GM19324 (cell line): ENCODE measurements around the gene MCRS1.
A peak's percentile ranks its signal among the peaks of the same experiment; 100 is the strongest.

Experiments
- ATAC-seq: cut with Tn5 transposase; IDR thresholded peaks from one replicate; pipeline ENCODE4 v1.9.1; 2021; ENCODE audit warnings: mild to moderate bottlenecking, moderate library complexity; ENCODE audit not compliant: unreplicated experiment, low FRiP score

The MCRS1 gene

GRCh38 chr12:49583366-49584094 lies 15.6 kb upstream of the MCRS1 start:
- no peak for ATAC-seq

GRCh38 chr12:49582850-49583249 lies 14.9 kb upstream of the MCRS1 start:
- ATAC-seq = no peak

GRCh38 chr12:49582201-49582600 lies 14.3 kb upstream of the MCRS1 start:
- no peak for ATAC-seq

DNA sequence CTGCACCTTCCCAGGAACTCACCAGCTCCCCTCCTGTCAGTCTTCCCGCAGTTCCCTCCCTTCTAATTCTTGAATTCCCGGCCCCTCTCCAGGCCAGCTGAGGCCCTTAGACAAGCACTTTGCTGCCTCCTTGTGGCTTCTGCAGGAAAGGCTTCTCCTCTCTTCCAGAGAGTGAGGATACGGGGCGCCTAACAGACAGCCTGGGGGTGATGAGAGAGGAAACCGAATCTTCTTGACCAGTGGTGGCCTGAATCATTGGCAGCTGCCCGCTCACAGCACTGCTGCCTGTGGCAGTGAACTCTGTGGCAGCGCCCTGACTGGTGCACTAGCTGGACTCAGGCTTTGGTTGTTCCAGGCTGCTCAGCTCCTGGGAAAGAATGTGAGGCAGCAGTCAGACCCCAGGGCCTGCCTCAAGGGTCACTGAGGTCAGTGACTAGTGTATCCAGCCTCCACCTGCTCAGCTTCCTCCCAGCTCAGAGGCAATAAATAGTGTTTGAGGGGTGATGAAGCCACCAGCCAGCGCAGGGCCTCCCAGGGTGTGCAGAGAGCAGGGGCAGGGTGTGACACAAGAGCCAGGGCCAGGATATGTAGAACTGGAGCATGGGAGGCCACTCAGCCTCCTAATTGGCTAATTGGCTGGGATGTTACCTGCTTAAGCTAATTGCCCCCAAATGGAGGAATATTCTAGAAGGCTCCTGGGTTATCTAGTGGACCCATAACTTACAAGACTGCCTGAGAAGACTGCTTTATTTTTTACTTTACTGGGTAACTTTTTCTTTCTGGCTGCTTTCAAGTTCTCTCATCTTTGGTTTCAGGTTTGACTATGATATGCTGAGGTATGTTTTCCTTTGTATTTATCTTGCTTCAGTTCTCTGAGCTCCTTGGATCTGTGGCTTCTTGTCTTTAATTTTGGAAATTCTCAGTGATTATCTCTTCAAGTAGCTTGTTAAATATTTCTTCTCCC lies 12.9 kb upstream of the MCRS1 start:
- ATAC-seq = no peak

- no peak for ATAC-seq
Measured at GRCh38 chr12:49578471-49579112, 10.7 kb upstream of the MCRS1 start.

DNA sequence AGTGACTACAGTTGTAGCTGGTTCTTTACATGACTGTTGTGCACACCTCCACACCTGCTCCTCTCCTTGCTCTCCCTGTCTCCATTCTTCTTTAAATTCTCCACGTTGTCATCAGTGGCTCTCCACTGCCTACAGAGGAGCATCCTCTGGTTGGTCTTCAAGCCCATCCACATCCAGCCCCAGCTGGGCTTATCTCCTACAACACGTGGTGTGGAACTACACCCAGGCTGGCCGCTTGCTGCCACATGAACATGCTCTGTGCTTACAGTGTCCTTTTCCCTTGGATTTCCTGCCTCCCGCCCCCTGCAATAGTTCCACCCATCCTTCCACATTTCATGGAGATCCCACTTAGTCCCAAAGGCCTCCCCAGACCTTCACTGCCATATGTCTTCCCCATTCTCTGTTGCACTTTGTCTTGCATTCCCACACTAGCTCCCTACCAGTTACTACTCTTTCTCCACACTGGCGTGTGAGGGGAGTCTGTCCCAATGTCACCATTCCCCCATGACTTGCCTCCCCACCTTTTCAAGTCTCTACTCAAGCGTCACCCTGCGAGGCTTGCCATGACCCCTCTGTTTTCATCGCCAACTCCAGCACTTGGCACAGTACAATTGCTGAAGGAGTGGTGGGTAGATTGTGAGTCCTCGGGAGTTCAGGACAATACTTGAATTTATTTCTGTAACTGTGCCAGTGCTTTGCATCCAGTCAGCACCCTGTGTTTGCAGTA lies 9.8 kb upstream of the MCRS1 start:
- ATAC-seq = no peak

- peak; percentile 22 for ATAC-seq
Measured at GRCh38 chr12:49568442-49569162, 660 bp upstream of the MCRS1 start.

DNA sequence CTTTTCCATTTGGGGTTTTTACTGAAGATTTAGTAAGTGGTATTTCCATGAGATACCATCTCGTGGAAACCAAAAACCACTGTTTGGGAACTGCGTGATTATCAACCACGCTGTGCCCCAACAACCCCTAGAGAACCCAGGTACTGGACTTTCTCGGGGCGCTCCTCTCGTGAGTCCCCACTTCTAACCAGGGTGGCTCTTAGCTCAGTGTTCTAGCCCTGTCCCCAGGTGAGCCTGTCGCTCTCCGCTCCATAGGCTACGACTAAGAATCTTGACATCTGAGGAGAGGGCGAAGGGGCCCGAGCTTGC lies 686 bp downstream of the MCRS1 start:
- no peak for ATAC-seq

GRCh38 chr12:49566361-49566760 lies 1.6 kb downstream of the MCRS1 start:
- ATAC-seq = no peak

DNA sequence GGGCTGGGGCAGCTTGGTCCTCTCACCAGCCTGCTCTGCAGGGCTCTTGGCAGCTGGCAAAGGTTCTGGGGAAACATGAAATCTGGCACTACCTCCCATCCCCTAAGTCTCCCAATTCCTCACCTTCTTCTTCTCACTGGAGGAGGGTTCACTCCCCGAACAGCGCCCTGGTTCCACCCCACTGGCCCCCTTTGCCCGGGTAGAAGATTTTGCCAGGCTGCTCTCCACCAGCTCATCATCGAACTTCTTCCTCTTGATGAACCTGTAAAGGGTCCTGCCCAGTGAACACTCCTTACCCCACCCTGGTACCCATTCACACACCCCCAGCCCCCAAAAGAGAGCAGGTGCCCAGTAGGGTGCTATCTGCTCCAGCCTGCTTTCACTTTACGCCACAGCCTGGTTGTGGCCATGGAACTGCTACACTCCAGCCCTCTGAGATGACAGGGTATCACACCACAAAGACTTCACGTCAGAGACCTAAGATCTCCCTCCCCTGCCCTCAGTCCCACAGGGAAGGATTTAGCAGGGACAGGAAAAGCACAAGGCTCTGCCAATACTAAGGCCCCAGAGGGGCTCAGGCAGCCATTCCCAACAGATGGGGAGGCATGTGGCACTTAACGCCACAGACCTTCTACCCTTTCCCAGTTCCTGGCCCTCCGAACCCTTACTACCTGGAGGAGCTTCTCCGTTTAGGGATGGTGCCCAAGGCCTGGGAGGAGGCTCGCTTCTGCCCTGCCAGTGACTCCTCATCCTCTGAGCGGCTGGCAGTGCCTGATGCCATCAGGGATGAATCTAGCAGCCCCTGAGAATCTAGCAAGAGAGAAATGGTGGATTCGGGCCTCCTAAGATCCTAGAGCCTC lies 2.3 kb downstream of the MCRS1 start:
- ATAC-seq = no peak

- ATAC-seq = no peak
Measured at GRCh38 chr12:49564686-49565405, 3.1 kb downstream of the MCRS1 start.

- ATAC-seq = no peak
Measured at GRCh38 chr12:49563951-49564685, 3.8 kb downstream of the MCRS1 start.

DNA sequence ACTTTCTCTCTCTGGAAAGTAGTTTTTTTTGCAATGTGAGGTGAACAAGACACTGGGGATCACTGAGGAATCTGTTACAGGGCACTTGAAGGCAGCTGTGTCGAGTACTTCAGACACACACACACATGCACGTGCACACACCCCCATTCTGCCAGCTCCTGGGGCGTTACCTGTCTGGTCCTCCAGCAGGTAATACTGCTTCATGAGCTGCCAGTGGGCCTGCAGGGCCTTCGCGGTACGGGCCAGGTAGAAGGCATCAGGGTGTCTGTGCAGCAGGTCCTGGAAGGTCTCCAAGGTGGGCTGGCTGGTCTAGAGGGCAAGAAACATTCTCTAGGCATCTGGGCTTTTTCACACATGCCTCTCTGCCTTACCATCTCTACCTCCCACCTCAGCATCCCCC lies 5.1 kb downstream of the MCRS1 start:
- no peak for ATAC-seq

DNA sequence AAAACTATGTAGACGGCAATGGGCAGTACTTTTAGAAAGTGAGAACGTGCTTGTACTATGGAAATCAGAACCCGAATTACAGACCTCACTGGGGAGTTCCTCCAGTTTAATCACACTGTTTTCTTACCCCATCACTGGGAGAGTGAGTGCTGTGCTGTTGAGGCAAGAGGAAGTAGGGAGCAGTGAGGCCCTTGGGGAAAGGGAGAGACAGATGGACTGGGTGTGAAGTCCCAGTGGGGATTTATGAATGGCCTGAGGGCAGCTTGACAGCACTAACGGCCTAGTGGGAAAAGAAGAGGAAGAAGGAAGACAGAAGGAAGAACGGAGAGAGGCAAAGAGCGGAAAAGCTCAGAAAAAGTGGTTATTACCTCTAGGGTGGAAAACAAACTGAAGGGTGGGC lies 5.7 kb downstream of the MCRS1 start:
- ATAC-seq = no peak

- no peak for ATAC-seq
Measured at GRCh38 chr12:49560695-49561094, 7.2 kb downstream of the MCRS1 start.

- no peak for ATAC-seq
Measured at GRCh38 chr12:49559011-49559675, 8.8 kb downstream of the MCRS1 start.

DNA sequence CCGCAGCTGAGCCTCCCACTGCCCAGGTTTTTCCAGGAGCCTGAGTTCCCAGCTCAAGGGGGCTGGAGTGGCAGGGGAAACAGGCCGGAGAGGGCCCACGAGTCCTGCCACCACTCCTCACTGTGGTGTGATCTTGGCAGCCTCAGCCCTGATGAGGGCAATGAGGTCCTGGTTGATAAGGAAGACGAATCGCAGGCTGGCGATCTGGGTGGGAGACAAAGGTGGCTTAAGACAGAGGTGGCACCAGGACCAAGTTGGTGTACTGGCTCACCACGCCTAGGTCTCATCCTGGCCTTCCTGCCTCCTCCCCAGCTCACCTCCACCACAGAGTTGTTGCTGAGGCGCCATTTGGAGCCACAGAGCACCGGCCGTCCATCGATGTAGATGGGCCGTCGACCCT lies 9.4 kb downstream of the MCRS1 start:
- ATAC-seq = no peak

GRCh38 chr12:49557917-49558215 lies 10.1 kb downstream of the MCRS1 start:
- ATAC-seq = no peak
